ENCODE results near the gene HIVEP2.
"Not testable (repeated sequence)": the region's sequence is repeated elsewhere in the genome, so short reads cannot be mapped to it uniquely, and the experiment has no call there.

HIVEP2 gene, protein sequence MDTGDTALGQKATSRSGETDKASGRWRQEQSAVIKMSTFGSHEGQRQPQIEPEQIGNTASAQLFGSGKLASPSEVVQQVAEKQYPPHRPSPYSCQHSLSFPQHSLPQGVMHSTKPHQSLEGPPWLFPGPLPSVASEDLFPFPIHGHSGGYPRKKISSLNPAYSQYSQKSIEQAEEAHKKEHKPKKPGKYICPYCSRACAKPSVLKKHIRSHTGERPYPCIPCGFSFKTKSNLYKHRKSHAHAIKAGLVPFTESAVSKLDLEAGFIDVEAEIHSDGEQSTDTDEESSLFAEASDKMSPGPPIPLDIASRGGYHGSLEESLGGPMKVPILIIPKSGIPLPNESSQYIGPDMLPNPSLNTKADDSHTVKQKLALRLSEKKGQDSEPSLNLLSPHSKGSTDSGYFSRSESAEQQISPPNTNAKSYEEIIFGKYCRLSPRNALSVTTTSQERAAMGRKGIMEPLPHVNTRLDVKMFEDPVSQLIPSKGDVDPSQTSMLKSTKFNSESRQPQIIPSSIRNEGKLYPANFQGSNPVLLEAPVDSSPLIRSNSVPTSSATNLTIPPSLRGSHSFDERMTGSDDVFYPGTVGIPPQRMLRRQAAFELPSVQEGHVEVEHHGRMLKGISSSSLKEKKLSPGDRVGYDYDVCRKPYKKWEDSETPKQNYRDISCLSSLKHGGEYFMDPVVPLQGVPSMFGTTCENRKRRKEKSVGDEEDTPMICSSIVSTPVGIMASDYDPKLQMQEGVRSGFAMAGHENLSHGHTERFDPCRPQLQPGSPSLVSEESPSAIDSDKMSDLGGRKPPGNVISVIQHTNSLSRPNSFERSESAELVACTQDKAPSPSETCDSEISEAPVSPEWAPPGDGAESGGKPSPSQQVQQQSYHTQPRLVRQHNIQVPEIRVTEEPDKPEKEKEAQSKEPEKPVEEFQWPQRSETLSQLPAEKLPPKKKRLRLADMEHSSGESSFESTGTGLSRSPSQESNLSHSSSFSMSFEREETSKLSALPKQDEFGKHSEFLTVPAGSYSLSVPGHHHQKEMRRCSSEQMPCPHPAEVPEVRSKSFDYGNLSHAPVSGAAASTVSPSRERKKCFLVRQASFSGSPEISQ (N-terminal part only)
- 190 to 226 reads per million in 2 donors for total RNA-seq

GRCh38 chr6:142945049-142945445, at the start of gene HIVEP2:
TSS of gene HIVEP2 (minus strand) at chr6:142945176. CDS start at chr6:142774738, 170,438 bp downstream.
- peak; percentile 82 for DNase-seq

DNA sequence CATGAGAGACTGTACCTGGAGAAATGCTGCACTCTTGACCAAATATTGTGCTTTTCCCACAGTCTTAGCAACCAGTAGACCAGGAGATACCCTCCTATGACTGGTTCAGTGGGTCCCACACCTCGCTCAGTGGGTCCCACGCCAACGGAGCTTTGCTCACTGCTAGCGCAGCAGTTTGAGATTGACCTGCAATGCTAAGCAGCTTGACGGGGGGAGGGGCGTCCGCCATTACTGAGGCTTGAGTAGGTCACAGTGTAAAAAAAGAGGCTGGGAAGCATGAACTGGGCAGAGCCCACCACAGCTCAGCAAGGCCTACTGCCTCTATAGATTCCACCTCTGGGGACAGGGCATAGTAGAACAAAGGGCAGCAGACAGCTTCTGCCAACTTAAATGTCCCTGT, 49.0 kb upstream of the HIVEP2 start:
- DNase-seq = no peak

DNA sequence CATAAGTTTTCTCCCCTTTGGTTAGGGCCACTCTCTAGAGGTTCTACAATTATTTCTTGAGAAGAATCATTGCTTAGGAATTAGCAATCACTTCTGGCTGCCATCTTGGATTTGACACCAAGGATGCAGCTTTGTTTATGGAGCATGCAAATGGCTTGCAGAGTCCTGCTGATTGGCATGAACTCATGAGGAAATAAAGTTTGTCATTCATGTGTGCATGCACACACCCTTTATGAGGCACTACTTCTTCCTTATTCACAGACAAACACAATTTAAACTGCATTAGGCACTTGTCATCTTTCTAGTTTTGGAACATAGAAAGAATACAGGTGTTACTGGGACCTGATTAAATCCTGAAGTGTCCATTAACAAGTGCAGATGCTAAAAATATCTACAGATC, 42.5 kb upstream of the HIVEP2 start:
- DNase-seq = no peak

DNA sequence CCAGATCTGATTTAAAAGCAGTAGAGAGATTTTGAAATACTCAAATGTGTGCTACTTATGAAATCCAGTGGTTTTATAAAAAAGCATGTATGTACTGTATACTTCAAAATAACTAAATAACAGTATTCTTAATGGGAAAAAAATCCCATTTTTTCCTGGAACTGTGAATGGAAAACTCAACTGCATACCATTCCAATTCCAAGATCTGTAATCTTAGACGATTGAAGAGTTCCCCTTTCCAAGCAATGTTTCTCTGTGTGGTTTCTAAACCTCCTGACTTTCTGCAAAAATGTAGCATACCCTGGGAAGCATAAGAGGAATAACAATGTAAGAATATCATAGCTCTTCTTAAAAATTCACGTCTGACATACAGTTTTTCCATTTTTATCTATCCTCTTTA, 40.3 kb upstream of the HIVEP2 start:
- DNase-seq = no peak

DNA sequence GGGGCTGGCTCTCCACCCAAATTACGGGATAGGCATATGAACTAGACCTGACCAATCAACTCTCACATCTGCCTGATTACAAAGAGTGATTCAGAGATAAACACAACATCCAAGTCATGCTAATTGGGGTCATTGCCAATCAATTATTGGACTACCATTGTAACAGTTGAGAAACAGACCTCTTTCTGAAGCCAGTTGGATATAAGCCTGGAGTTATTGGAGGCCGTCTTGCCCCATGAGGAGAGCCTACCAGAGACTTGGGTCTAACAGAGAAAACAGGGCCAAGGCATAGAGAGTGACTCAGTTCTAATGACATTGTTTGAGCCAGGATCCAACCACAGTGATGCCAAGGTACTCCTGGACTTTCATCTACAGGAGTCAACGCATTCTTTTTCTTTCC, 39.4 kb upstream of the HIVEP2 start:
- no peak for DNase-seq

DNA sequence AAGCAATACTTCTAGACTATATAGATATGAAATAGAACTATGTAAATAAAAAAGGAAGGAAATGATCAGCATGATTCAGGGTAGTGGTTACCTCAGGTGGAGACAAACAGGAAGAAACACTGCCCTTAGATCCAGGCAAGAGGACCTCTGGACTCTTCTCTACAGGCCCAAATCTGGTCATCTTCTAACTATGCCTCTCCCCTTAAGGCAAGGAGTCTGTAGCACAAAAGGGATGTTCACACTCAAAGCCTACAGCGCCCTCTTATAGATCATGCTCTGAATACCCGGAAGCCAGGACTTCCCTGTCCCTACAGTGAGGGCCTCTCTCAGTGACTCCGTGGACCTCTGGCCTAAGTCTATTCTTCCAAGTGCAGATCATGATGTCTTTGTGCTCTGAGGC, 30.4 kb upstream of the HIVEP2 start:
- no peak for DNase-seq

- not testable (repeated sequence) for DNase-seq
Measured at GRCh38 chr6:142970941-142971340, 26.0 kb upstream of the HIVEP2 start.

DNA sequence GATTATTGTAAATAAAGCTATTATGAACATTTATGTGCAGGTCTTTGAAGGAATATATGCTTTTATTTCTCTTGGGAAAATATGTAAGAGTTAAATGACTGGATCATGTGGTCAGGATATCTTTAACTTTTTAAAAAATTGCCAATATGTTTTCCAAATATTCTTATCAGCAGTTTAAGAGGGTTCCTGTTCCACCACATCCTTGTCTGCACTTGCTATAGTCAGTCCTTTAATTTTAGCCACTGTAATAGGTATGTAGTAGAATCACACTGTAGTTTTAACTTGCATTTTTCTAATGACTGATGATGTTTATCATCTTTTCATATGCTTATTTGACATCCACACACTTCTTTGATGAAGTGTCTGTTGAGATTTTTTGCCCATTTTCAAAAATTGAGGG, 23.6 kb upstream of the HIVEP2 start:
- DNase-seq = no peak

GRCh38 chr6:142966294-142966693, 21.3 kb upstream of the HIVEP2 start:
- DNase-seq = no peak

DNA sequence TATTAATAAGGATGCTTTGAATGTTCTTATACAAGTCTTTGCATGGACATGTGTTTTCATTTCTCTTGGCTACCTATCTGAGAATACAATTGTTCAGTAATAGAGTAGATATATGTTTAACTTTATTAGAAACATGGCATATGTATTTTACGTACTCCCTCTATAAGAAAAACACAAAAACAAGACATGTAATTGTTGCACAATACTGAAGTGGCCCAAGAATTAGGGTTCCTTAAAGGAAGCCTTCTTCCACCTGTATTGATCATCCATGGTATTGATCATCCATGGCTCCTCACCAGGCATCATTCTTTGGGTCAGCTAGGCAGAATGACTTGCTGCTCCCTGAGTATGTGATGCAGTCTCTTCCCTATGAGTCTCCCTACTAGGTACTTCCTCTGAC, 20.2 kb upstream of the HIVEP2 start:
- no peak for DNase-seq

DNA sequence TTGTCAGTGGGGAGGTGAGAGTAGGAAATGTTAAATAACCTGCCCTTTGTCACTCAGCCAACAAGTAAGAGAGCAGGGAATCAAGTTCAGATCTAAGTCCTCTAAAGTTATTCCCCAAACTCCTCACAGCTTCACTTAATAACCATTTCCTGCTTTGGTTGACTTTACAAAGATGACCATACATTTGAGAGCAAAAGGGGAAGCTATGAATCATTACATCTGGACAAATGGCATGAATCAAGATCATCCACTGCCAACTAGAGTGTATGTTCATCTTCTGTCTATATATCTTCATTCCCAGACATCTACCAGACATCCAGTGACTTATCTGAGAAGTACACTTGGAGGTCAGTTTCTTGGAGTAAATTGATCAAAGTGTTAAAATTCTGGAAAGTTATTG, 15.1 kb upstream of the HIVEP2 start:
- no peak for DNase-seq

GRCh38 chr6:142958343-142958742, 13.4 kb upstream of the HIVEP2 start:
- no peak for DNase-seq

- no peak for DNase-seq
Measured at GRCh38 chr6:142956726-142957125, 11.8 kb upstream of the HIVEP2 start.

- no peak for DNase-seq
Measured at GRCh38 chr6:142954844-142955243, 9.9 kb upstream of the HIVEP2 start.

DNA sequence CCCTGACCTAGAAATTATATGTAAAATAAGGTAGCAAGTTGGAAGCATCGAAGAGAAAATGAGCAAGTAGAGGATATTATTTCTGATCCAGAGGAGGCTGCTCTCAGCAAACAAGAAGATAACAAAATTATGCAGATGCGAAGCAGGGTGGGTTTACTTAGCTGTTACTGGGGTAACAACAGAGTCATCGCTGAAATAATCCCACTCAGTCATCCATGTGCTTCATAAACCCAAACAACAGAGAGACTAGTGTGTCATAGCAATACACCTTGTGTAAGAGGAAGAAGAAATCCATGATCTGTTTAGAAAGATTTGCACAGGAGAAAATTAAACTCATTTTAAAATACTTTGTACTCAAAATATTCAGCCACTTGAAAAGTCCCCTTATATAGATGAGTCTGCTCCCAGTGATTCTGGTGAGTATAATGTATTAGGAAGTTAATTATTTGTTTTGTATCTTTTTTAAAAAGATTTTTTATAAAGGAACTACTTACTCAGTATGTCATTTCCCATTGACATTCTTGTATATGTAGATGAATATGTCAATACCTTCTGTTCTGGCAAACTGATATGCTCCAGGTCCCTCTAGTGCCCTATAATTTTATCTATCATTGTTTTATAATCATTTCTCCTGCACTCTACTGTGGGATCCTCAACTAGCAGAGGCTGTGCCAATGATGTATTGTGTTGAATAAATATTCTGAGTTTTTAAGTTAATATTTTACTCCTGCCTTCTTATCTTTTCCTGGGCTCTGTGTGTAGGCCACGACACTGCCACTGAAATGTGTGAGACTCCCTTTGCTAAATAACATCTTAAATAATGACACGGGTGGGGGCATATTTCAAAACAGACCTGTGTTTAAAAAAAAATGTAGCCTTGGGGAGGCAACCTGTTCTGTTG, 8.6 kb upstream of the HIVEP2 start:
- DNase-seq = no peak

- DNase-seq = no peak
Measured at GRCh38 chr6:142952614-142953013, 7.6 kb upstream of the HIVEP2 start.

GRCh38 chr6:142950291-142950690, 5.3 kb upstream of the HIVEP2 start:
- DNase-seq = no peak

- no peak for DNase-seq
Measured at GRCh38 chr6:142947714-142948480, 2.9 kb upstream of the HIVEP2 start.

DNA sequence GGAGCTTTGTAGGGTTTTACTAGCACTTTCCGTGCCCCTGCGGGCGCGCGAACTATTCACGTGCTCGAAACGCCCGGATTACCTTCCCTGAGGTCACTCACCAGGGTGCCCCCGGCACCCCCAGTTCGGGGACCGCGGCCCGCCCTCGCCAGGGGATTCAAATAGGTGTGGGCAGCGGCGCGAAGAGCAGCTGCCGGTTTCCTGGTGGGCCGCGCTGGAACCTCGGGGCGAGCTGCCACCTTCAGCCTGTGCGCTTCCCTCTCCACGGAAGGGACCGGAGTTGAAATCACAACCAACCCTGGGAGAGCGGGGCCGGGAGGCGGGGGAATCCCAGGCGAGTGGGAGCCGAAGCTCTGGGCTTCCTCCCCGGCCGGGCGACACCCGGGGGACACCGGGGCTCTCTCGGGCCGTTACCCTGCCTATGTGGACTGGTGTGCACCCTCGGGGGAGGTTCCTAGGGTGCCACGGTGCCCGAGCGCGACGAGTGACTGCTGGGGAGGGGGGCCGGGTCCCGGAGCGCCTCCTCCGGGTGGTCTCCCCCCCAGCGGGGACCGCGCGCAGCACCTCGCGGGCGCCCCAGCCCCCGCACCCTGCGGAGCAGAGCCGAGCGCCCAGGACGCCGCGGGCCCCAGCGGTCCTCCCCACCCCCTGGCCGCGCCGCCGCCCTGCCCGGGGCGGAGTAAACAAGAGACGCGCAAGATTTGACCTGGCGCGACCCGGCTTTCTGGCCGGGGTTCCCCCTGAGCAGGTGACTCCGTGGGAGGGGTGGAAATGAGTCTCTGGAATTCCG, 2.1 kb upstream of the HIVEP2 start:
- peak; percentile 83 for DNase-seq

DNA sequence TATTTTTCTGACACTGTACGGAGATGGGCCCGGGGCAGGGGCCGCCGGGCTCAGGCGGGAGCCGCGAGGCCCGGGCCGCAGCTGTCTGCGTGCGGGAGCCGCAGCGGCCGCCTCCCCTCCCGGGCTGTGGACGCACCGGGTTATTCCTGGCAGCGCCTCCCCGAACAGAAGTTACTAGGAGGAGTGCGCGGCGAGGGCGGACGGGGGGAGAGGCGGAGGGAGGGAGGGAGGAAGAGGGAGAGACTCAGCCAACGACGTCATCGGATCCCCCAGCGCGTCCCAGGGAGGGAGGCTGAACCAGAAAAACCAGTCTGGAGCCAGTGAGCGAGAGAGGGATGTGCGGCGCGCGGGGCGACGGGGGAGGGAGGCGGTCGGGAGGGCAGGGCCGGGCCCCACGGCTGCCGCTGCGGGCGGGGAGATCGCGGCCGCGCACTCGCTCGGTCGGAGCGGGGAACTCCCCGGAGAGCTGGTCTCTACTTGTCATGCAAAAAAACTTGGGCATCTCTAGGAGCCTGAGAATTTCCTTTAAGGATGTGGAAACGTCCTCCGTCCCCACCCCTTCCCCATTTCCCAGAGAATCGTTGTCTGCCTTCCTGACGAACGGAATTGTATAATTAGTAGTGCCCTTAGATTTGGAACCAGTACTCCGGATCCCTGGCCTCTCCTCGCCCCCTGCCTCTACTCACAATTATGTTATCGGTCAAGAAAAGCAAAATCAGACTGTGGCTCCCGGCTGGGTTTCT, 1.4 kb upstream of the HIVEP2 start:
- DNase-seq = peak; percentile 93
